Left forelimb (tissue), 1 donor: Measurements from ENCODE around the gene ZBTB20.

Source experiments
- DNase-seq: peaks from one replicate; pipeline ENCODE4 v3.0.0-alpha.2; 2018; ENCODE audit warnings: low spot score

The ZBTB20 gene

GRCh38 chr3:114284644-114285043, 862.4 kb downstream of the ZBTB20 start:
- no peak for DNase-seq
